Choroid plexus epithelial cell (primary cell): ENCODE results near the gene CASP6.
A peak's percentile ranks its signal among the peaks of the same experiment; 100 is the strongest.

Source experiments
- DNase-seq: peaks from one replicate; pipeline ENCODE4 v3.0.0-alpha.2; 2010; ENCODE audit warnings: low read depth
- H3K4me3 ChIP-seq: 2 replicates; pipeline ENCODE4 v1.5.1; 2011; ENCODE audit warnings: low read depth, mild to moderate bottlenecking, control low read depth, low read length, moderate library complexity
- TF ChIP-seq, protein P1 (sequence below): conservative IDR thresholded peaks from 2 replicates; pipeline ENCODE4 v1.5.1; 2011; ENCODE audit warnings: low read depth, mild to moderate bottlenecking, control low read depth, inconsistent platforms, low read length, moderate library complexity

The CASP6 gene

DNA sequence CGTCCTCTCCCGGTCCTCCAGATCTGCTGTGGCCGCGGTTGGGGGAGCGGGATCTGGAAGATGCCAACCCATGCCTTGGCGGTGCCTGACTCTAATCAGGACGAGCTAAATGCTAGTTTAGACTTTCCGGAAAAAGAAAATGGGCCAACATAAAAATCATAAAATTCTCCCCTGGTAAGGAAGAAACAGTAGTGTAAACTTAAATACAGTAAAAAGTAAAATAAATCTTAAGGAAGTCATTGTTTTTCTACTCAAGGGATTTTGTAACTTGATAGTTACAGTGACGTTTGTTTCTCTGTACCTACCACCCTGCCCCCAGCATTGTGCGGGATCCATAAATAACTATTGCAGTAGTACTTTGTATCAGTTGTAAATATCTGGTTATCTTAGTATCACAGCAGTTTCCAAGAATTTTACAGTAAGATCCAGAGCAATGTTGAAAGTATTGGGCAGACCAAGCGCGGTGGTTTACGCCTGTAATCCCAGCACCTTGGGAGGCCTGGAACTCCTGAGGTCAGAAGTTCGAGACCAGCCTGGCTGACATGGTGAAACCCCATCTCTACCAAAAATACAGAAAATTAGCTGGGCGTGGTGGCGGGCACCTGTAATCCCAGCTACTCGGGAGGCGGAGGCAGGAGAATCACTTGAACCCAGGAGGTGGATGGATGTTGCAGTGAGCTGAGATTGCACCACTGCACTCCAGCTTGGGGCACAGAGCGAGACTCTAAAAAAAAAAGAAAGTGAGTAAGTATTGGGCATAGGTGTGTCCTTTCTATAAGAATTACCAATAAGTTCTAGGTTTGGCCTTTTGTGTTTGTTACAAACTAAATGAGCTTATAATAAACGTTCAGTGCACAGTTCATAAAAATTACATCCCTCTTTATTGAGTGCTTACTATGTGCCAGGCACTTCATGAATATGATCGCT is 27.6 kb upstream of the CASP6 start:
- TF ChIP-seq, protein P1, sequence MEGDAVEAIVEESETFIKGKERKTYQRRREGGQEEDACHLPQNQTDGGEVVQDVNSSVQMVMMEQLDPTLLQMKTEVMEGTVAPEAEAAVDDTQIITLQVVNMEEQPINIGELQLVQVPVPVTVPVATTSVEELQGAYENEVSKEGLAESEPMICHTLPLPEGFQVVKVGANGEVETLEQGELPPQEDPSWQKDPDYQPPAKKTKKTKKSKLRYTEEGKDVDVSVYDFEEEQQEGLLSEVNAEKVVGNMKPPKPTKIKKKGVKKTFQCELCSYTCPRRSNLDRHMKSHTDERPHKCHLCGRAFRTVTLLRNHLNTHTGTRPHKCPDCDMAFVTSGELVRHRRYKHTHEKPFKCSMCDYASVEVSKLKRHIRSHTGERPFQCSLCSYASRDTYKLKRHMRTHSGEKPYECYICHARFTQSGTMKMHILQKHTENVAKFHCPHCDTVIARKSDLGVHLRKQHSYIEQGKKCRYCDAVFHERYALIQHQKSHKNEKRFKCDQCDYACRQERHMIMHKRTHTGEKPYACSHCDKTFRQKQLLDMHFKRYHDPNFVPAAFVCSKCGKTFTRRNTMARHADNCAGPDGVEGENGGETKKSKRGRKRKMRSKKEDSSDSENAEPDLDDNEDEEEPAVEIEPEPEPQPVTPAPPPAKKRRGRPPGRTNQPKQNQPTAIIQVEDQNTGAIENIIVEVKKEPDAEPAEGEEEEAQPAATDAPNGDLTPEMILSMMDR = no peak
- DNase-seq = peak; percentile 56
- peak overlapping the region; percentile 89 for H3K4me3 ChIP-seq

DNA sequence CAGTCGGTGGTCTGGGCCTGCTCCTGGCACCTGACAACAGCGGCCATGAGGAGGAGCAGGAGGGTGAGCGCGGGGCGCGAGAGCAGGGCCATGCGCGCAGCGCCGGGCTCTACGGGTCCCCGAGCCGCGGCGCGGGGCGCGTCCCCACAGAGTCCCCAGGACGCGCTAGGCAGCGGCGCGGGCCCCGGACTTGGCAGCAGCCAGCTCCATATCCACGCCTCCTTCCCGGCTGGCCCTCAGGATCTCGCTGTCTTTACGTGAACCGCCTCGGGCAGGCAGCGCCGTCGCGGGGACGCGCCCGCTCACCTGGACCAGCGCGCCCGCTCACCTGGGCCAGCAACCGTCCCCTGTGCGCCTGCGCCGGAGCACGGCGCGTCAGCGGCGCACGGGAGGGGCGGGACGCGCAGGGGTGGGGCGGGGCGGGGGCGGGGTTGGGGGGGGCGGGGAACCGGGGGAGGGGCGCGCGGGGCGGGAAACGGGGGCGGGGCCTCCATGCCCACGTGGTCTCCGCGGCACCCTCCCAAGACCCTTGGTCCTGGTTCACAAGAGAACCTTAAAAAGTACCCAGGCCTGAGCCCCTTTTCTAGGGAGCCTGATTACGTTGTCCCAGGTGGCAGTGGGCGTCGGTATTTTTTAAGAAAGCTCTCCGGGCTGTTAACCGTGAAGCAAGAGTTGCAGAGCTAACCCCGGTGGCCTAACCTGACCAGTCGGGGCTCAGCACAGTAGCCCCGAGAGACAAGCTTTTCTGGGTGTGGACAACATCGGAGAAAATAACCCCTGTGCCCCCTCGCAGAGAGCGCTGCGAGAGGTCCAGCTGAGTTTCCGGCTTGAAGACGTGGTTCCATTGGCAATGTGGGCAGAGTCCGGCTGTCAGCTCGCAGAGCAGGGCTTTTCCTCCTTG is 26.7 kb upstream of the CASP6 start, which contains the start of gene PLA2G12A:
Gene PLA2G12A (minus strand): TSS at position 353 of the 901 bp plus-strand sequence. CDS start 261 bp downstream, at position 92.
- peak within 1 kb of the TSS; percentile 89 for H3K4me3 ChIP-seq

DNA sequence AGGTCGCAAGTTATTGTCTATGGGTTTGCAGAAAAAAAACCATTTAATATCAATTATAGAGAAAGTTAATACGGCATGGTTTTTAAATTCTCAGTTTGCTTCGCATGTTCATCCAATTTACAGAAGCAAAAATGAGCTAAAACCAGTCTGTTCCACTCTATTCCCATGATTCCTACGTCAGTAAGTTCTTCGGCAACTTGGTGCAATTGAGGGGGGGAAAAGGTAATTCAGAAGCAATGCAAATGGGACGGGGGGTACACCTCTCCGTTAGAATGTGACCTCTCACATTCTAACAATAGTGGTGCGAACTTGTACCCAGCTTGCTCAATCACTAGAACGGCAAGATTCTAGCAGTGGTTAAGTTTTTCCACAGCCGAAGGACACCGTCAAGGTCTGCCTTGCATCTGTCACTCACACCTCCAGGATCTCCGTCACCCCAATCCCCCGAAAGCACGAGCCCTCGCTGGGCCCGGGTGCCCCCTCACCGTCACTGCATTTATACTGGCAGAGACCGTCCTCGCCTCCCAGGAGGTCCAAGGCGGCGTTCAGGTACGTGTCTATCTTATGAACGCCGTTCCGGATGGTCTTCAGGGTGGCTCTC is 26.0 kb upstream of the CASP6 start:
- TF ChIP-seq, protein P1 = no peak
- peak overlapping the region; percentile 89 for H3K4me3 ChIP-seq
- DNase-seq = peak; percentile 40

More for the DNA sequence above, 26.7 kb upstream of the CASP6 start, which contains the start of gene PLA2G12A:
- peak; percentile 59 for DNase-seq
- TF ChIP-seq, protein P1 = no peak

DNA sequence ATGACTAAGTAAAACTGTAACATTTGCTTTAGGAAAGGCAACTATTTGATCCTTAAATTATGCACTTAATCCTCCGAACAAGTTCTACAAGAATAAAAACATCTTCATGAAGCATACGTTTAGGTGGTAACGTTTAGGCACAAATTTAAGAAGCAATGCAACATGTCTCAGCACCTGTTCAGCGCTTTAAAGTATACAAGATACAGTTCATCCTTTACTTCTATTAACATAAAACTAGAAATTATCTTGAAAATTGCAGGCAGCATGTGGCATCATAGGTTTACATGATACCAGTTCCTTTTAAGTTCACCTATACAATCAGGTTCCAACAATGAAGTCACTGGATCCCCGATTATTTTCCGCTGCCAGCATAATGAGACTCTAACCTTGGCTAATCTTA is 25.1 kb upstream of the CASP6 start:
- TF ChIP-seq, protein P1 = no peak
- DNase-seq = no peak
- peak overlapping the region; percentile 89 for H3K4me3 ChIP-seq

DNA sequence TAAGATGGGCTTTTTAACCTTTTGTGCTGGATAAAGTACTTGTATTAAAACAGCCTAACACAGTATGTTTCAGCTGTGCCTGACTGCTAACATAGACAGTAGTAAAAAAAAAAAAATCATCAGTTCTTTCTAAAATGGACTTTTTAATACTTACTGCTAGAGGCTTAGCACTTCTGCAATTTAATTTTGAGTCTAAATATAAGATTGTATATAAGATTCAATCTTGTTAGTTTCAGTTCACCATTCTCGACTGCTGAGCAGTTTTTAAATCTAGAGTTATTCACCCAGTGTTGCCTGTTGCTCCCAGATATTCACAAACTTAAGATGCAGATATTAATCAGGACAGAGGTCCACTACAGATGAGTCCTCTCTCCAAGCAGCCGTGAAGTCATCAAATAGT is 19.9 kb upstream of the CASP6 start:
- H3K4me3 ChIP-seq = no peak overlapping the region
- no peak for DNase-seq
- TF ChIP-seq, protein P1 = no peak

DNA sequence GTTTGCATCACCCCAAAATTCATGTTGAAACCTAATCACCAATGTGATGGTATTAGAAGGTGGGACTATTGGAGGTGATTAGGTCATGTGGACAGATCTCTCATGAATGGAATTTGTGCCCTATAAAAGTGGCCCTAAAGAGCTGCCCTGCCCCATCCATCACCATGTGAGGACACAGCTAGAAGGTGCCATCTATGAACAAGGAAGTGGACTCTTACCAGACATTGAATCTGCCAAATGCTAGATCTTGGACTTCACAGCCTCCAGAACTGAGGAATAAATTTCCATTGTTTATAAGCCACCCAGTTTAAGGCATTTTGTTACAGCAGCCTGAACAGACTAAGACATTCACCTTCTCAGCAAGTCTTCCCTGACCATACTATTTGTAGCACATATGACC is 19.1 kb upstream of the CASP6 start:
- TF ChIP-seq, protein P1 = no peak
- no peak overlapping the region for H3K4me3 ChIP-seq
- DNase-seq = no peak
